Measurements from ENCODE around the gene DGKI.

The DGKI gene

GRCh38 chr7:137446025-137446424 lies 400.7 kb downstream of the DGKI start:
- TF ChIP-seq CTCF (IDR thresholded peaks at IDR 0.05; ENCODE audit: control insufficient read depth, extremely low read depth, insufficient read depth), result no peak

GRCh38 chr7:137445268-137445667 lies 401.5 kb downstream of the DGKI start:
- TF ChIP-seq CTCF (IDR thresholded peaks at IDR 0.05; ENCODE audit: control insufficient read depth, extremely low read depth, insufficient read depth), result no peak
- no peak for DNase-seq (ENCODE audit: low read depth)

More at GRCh38 chr7:137446025-137446424, 400.7 kb downstream of the DGKI start:
- no peak for DNase-seq (ENCODE audit: low read depth)
- H3K4me3 ChIP-seq (ENCODE audit: low read depth, low read length), result no peak overlapping the region

GRCh38 chr7:137443616-137444015 lies 403.2 kb downstream of the DGKI start:
- no peak for DNase-seq (ENCODE audit: low read depth)
- no peak overlapping the region for H3K4me3 ChIP-seq (ENCODE audit: low read depth, low read length)
- TF ChIP-seq CTCF (IDR thresholded peaks at IDR 0.05; ENCODE audit: control insufficient read depth, extremely low read depth, insufficient read depth), result no peak

More at GRCh38 chr7:137445268-137445667, 401.5 kb downstream of the DGKI start:
- H3K4me3 ChIP-seq (ENCODE audit: low read depth, low read length), result no peak overlapping the region

GRCh38 chr7:137441451-137441850 lies 405.3 kb downstream of the DGKI start:
- TF ChIP-seq CTCF (IDR thresholded peaks at IDR 0.05; ENCODE audit: control insufficient read depth, extremely low read depth, insufficient read depth), result no peak
- DNase-seq (ENCODE audit: low read depth), result no peak
- H3K4me3 ChIP-seq (ENCODE audit: low read depth, low read length), result no peak overlapping the region

GRCh38 chr7:137439829-137440825 lies 406.6 kb downstream of the DGKI start:
- TF ChIP-seq CTCF (IDR thresholded peaks at IDR 0.05; ENCODE audit: control insufficient read depth, extremely low read depth, insufficient read depth), result no peak
- no peak for DNase-seq (ENCODE audit: low read depth)

GRCh38 chr7:137434946-137435345 lies 411.8 kb downstream of the DGKI start:
- no peak for TF ChIP-seq CTCF (IDR thresholded peaks at IDR 0.05; ENCODE audit: control insufficient read depth, extremely low read depth, insufficient read depth)
- no peak for DNase-seq (ENCODE audit: low read depth)
- no peak overlapping the region for H3K4me3 ChIP-seq (ENCODE audit: low read depth, low read length)

More at GRCh38 chr7:137439829-137440825, 406.6 kb downstream of the DGKI start:
- H3K4me3 ChIP-seq (ENCODE audit: low read depth, low read length), result no peak overlapping the region
